GM23338 (cell line): Measurements from ENCODE around the gene CERT1. TPM values are rescaled to one million over a fixed set of nuclear protein-coding genes. Genes with fewer than 3 reads are reported as not detected.

Experiments
- ATAC-seq: fragments of 200-7000 bp; cut with Tn5 transposase; 3 replicates; pipeline ENCODE4 v1.9.1; 2020
- DNase-seq: peaks from one replicate; pipeline ENCODE4 v3.0.0-alpha.2; 2015; ENCODE audit warnings: low spot score
- H2AFZ ChIP-seq: fragments of 200-600 bp; sonication (generic); 2 replicates; pipeline ENCODE4 v1.8.0; 2016; ENCODE audit warnings: antibody characterized with exemption, mild to moderate bottlenecking, moderate library complexity
- H3F3A ChIP-seq: fragments of 200-600 bp; sonication (generic); replicated peaks from 2 replicates; pipeline ENCODE4 v1.8.0; 2017; ENCODE audit warnings: antibody characterized with exemption, mixed run types, low read depth
- H3K27ac ChIP-seq: fragments of 200-600 bp; sonication (generic); 2 replicates; pipeline ENCODE4 v1.6.1; 2016; ENCODE audit warnings: low read depth
- H3K27me3 ChIP-seq: fragments of 200-600 bp; sonication (generic); 2 replicates; pipeline ENCODE4 v1.8.0; 2016; ENCODE audit warnings: mild to moderate bottlenecking, mixed run types, moderate library complexity; ENCODE audit not compliant: insufficient read depth
- H3K36me3 ChIP-seq: fragments of 200-600 bp; sonication (generic); 2 replicates; pipeline ENCODE4 v1.8.0; 2016; ENCODE audit warnings: mild to moderate bottlenecking; ENCODE audit not compliant: insufficient read depth
- H3K4me1 ChIP-seq: fragments of 200-600 bp; sonication (generic); 2 replicates; pipeline ENCODE4 v1.8.0; 2016; ENCODE audit warnings: mild to moderate bottlenecking, moderate library complexity; ENCODE audit not compliant: insufficient read depth
- H3K4me2 ChIP-seq: fragments of 200-600 bp; sonication (generic); 2 replicates; pipeline ENCODE4 v1.7.1; 2017; ENCODE audit warnings: mixed run types
- H3K4me3 ChIP-seq: fragments of 200-600 bp; sonication (generic); 2 replicates; pipeline ENCODE4 v1.6.1; 2016; ENCODE audit warnings: mixed run types
- H3K79me2 ChIP-seq: fragments of 200-600 bp; sonication (generic); replicated peaks from 2 replicates; pipeline ENCODE4 v1.8.0; 2017; ENCODE audit warnings: mild to moderate bottlenecking; ENCODE audit not compliant: insufficient read depth
- H3K9me2 ChIP-seq: fragments of 200-600 bp; sonication (generic); 2 replicates; pipeline ENCODE4 v1.8.0; 2017; ENCODE audit not compliant: insufficient read depth
- H4K20me1 ChIP-seq: fragments of 200-600 bp; sonication (generic); replicated peaks from 2 replicates; pipeline ENCODE4 v1.8.0; 2017; ENCODE audit warnings: mild to moderate bottlenecking; ENCODE audit not compliant: insufficient read depth
- H3K27ac Mint-ChIP-seq: 2 replicates; pipeline ENCODE4 v1.8.0; 2020; ENCODE audit warnings: inconsistent platforms, mild to moderate bottlenecking, moderate library complexity, mixed read lengths
- H3K27me3 Mint-ChIP-seq: 3 replicates; pipeline ENCODE4 v1.8.0; 2022; ENCODE audit warnings: low read depth, mild to moderate bottlenecking, moderate library complexity, mixed read lengths, inconsistent platforms; ENCODE audit not compliant: insufficient read depth, poor library complexity
- H3K36me3 Mint-ChIP-seq: 3 replicates; pipeline ENCODE4 v1.8.0; 2021; ENCODE audit warnings: low read depth, mild to moderate bottlenecking, inconsistent platforms, moderate library complexity, mixed read lengths
- H3K4me1 Mint-ChIP-seq: 3 replicates; pipeline ENCODE4 v1.8.0; 2020; ENCODE audit warnings: mild to moderate bottlenecking, inconsistent platforms, mixed read lengths
- H3K4me3 Mint-ChIP-seq: 3 replicates; pipeline ENCODE4 v1.8.0; 2021; ENCODE audit warnings: moderate library complexity, mild to moderate bottlenecking, inconsistent platforms, mixed read lengths
- H3K9me3 Mint-ChIP-seq: 3 replicates; pipeline ENCODE4 v1.8.0; 2020; ENCODE audit warnings: moderate library complexity, mild to moderate bottlenecking, inconsistent platforms, mixed read lengths
- CREB1 ChIP-seq: fragments of 250-450 bp; sonication (Bioruptor Pico); IDR thresholded peaks from 2 replicates; pipeline ENCODE4 v1.5.0; 2020; ENCODE audit warnings: low read depth, mild to moderate bottlenecking, moderate library complexity
- EZH2 ChIP-seq: fragments of 200-600 bp; sonication (generic); IDR thresholded peaks from one replicate; pipeline ENCODE4 v1.8.0; 2017; ENCODE audit warnings: antibody characterized with exemption, mild to moderate bottlenecking, low read depth; ENCODE audit not compliant: unreplicated experiment
- EZH2phosphoT487 ChIP-seq: fragments of 200-600 bp; sonication (generic); IDR thresholded peaks from one replicate; pipeline ENCODE4 v1.8.1; 2018; ENCODE audit warnings: antibody characterized with exemption; ENCODE audit not compliant: unreplicated experiment
- STAT1 ChIP-seq: IDR thresholded peaks from one replicate; pipeline ENCODE4 v1.6.1; 2016; ENCODE audit warnings: antibody characterized with exemption; ENCODE audit not compliant: unreplicated experiment
- ZNF114 ChIP-seq: fragments of 250-450 bp; sonication (Bioruptor Pico); IDR thresholded peaks from 2 replicates; pipeline ENCODE4 v1.5.0; 2020; ENCODE audit warnings: mild to moderate bottlenecking, moderate library complexity
- ZNF331 ChIP-seq: fragments of 250-450 bp; sonication (Bioruptor Pico); IDR thresholded peaks from 2 replicates; pipeline ENCODE4 v1.5.0; 2020; ENCODE audit warnings: low read depth, mild to moderate bottlenecking, moderate library complexity
- polyA plus RNA-seq: library from polyadenylated mRNA; unstranded; fragments of >200 nt; fragmentation: Nextera tagmentation; extraction: Ambion mirVana; gene quantifications from 2 replicates; pipeline ENCODE4 v1.2.1, GENCODE V29; 2016
- total RNA-seq: library from RNA; depleted of rRNA; stranded (reverse); fragments of >200 nt; shearing (Covaris generic); gene quantifications from 2 replicates; pipeline ENCODE4 v1.2.3, GENCODE V29; 2014
- TF ChIP-seq, protein P1 (sequence below): IDR thresholded peaks from one replicate; pipeline ENCODE4 v1.6.1; 2018; ENCODE audit warnings: antibody characterized with exemption; ENCODE audit not compliant: unreplicated experiment
- TF ChIP-seq, protein P2 (sequence below): fragments of 250-450 bp; sonication (Bioruptor Pico); IDR thresholded peaks from 2 replicates; pipeline ENCODE4 v1.5.0; 2020; ENCODE audit warnings: mild to moderate bottlenecking, moderate library complexity
- TF ChIP-seq, protein P3 (sequence below), 2 experiments: fragments of 200-600 bp in 1 of 2; sonication (generic) in 1 of 2; conservative IDR thresholded peaks; 2 replicates each; pipeline versions ENCODE4 v1.5.1 to v1.6.1; 2016 to 2017; ENCODE audit warnings: antibody characterized with exemption in 2 of 2, low read depth in 2 of 2, mild to moderate bottlenecking in 2 of 2, moderate library complexity in 1 of 2

The CERT1 gene
- total and polyA plus RNA-seq, 2 experiments from 2014 or later = 36.5 to 40.7 TPM

DNA sequence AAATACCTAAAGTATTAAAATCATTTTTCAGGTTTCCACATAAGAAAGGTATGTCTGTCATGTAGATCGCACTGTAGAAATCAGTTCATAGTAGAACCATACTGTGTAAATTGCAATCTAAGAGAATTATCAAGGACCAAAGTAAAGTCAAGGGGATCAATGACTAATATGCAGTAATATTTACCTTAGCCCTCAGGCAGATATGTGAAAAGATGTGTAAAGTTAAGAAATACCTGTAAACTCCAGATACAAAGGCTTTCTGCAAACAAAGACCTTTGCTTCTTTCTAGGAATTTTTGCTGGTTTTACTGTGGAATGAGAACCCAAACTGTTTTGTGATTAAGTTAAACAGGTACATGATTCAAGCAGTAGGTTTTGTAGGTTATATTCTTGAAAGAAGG is 11.8 kb upstream of the CERT1 start:
- DNase-seq (no peak), ATAC-seq (no peak)
- Histone ChIP-seq H3K27me3 (no peaks in the 10 kb centered on the region), H3K4me3 (no peak overlapping the region), H3K4me1 (no peaks in the 10 kb centered on the region), H3K4me2 (no peak overlapping the region), H4K20me1 (no peaks in the 10 kb centered on the region), H3K27ac (no peak overlapping the region), H2AFZ (no peak overlapping the region), H3K36me3 (peaks cover 3% of the 10 kb centered on the region; the same call in 1 of the 2 replicates), H3F3A (no peaks in the 10 kb centered on the region), H3K9me2 (no peaks in the 10 kb centered on the region), H3K79me2 (peaks cover 31% of the 10 kb centered on the region)
- H3K4me3 Mint-ChIP-seq = no peak overlapping the region; the same call in 2 of the 3 replicates
- H3K27me3 Mint-ChIP-seq = peaks cover 4% of the 10 kb centered on the region
- peaks cover 3% of the 10 kb centered on the region; the same call in 2 of the 3 replicates for H3K4me1 Mint-ChIP-seq
- TF ChIP-seq STAT1 (no peak), ZNF114 (CRISPR knock-in tag) (no peak), ZNF331 (CRISPR knock-in tag) (no peak), EZH2 (no peak), CREB1 (CRISPR knock-in tag) (no peak), EZH2phosphoT487 (no peak)
- TF ChIP-seq, protein P1, sequence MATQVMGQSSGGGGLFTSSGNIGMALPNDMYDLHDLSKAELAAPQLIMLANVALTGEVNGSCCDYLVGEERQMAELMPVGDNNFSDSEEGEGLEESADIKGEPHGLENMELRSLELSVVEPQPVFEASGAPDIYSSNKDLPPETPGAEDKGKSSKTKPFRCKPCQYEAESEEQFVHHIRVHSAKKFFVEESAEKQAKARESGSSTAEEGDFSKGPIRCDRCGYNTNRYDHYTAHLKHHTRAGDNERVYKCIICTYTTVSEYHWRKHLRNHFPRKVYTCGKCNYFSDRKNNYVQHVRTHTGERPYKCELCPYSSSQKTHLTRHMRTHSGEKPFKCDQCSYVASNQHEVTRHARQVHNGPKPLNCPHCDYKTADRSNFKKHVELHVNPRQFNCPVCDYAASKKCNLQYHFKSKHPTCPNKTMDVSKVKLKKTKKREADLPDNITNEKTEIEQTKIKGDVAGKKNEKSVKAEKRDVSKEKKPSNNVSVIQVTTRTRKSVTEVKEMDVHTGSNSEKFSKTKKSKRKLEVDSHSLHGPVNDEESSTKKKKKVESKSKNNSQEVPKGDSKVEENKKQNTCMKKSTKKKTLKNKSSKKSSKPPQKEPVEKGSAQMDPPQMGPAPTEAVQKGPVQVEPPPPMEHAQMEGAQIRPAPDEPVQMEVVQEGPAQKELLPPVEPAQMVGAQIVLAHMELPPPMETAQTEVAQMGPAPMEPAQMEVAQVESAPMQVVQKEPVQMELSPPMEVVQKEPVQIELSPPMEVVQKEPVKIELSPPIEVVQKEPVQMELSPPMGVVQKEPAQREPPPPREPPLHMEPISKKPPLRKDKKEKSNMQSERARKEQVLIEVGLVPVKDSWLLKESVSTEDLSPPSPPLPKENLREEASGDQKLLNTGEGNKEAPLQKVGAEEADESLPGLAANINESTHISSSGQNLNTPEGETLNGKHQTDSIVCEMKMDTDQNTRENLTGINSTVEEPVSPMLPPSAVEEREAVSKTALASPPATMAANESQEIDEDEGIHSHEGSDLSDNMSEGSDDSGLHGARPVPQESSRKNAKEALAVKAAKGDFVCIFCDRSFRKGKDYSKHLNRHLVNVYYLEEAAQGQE = no peak
- TF ChIP-seq, protein P2, sequence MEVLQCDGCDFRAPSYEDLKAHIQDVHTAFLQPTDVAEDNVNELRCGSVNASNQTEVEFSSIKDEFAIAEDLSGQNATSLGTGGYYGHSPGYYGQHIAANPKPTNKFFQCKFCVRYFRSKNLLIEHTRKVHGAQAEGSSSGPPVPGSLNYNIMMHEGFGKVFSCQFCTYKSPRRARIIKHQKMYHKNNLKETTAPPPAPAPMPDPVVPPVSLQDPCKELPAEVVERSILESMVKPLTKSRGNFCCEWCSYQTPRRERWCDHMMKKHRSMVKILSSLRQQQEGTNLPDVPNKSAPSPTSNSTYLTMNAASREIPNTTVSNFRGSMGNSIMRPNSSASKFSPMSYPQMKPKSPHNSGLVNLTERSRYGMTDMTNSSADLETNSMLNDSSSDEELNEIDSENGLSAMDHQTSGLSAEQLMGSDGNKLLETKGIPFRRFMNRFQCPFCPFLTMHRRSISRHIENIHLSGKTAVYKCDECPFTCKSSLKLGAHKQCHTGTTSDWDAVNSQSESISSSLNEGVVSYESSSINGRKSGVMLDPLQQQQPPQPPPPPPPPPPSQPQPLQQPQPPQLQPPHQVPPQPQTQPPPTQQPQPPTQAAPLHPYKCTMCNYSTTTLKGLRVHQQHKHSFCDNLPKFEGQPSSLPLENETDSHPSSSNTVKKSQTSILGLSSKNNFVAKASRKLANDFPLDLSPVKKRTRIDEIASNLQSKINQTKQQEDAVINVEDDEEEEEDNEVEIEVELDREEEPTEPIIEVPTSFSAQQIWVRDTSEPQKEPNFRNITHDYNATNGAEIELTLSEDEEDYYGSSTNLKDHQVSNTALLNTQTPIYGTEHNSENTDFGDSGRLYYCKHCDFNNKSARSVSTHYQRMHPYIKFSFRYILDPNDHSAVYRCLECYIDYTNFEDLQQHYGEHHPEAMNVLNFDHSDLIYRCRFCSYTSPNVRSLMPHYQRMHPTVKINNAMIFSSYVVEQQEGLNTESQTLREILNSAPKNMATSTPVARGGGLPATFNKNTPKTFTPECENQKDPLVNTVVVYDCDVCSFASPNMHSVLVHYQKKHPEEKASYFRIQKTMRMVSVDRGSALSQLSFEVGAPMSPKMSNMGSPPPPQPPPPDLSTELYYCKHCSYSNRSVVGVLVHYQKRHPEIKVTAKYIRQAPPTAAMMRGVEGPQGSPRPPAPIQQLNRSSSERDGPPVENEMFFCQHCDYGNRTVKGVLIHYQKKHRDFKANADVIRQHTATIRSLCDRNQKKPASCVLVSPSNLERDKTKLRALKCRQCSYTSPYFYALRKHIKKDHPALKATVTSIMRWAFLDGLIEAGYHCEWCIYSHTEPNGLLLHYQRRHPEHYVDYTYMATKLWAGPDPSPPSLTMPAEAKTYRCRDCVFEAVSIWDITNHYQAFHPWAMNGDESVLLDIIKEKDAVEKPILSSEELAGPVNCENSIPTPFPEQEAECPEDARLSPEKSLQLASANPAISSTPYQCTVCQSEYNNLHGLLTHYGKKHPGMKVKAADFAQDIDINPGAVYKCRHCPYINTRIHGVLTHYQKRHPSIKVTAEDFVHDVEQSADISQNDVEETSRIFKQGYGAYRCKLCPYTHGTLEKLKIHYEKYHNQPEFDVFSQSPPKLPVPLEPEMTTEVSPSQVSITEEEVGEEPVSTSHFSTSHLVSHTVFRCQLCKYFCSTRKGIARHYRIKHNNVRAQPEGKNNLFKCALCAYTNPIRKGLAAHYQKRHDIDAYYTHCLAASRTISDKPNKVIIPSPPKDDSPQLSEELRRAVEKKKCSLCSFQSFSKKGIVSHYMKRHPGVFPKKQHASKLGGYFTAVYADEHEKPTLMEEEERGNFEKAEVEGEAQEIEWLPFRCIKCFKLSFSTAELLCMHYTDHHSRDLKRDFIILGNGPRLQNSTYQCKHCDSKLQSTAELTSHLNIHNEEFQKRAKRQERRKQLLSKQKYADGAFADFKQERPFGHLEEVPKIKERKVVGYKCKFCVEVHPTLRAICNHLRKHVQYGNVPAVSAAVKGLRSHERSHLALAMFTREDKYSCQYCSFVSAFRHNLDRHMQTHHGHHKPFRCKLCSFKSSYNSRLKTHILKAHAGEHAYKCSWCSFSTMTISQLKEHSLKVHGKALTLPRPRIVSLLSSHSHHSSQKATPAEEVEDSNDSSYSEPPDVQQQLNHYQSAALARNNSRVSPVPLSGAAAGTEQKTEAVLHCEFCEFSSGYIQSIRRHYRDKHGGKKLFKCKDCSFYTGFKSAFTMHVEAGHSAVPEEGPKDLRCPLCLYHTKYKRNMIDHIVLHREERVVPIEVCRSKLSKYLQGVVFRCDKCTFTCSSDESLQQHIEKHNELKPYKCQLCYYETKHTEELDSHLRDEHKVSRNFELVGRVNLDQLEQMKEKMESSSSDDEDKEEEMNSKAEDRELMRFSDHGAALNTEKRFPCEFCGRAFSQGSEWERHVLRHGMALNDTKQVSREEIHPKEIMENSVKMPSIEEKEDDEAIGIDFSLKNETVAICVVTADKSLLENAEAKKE (CRISPR knock-in tag) = no peak
- TF ChIP-seq, protein P3, sequence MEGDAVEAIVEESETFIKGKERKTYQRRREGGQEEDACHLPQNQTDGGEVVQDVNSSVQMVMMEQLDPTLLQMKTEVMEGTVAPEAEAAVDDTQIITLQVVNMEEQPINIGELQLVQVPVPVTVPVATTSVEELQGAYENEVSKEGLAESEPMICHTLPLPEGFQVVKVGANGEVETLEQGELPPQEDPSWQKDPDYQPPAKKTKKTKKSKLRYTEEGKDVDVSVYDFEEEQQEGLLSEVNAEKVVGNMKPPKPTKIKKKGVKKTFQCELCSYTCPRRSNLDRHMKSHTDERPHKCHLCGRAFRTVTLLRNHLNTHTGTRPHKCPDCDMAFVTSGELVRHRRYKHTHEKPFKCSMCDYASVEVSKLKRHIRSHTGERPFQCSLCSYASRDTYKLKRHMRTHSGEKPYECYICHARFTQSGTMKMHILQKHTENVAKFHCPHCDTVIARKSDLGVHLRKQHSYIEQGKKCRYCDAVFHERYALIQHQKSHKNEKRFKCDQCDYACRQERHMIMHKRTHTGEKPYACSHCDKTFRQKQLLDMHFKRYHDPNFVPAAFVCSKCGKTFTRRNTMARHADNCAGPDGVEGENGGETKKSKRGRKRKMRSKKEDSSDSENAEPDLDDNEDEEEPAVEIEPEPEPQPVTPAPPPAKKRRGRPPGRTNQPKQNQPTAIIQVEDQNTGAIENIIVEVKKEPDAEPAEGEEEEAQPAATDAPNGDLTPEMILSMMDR (conservative IDR thresholded peaks at IDR 0.05; ENCODE audit: low read depth in 2 of 2) = no peak
- peaks cover 18% of the 10 kb centered on the region; the same call in 2 of the 3 replicates for H3K36me3 Mint-ChIP-seq
- H3K27ac Mint-ChIP-seq = no peak overlapping the region
- H3K9me3 Mint-ChIP-seq = peaks cover 16% of the 10 kb centered on the region
